HG03521 (cell line): ENCODE measurements around the gene C11orf16.
"Not testable (repeated sequence)": the region's sequence is repeated elsewhere in the genome, so short reads cannot be mapped to it uniquely, and the experiment has no call there.

Experiments used
- ATAC-seq: cut with Tn5 transposase; IDR thresholded peaks from one replicate; pipeline ENCODE4 v1.9.1; 2021; ENCODE audit warnings: mild to moderate bottlenecking, moderate library complexity; ENCODE audit not compliant: unreplicated experiment

C11orf16 gene

DNA sequence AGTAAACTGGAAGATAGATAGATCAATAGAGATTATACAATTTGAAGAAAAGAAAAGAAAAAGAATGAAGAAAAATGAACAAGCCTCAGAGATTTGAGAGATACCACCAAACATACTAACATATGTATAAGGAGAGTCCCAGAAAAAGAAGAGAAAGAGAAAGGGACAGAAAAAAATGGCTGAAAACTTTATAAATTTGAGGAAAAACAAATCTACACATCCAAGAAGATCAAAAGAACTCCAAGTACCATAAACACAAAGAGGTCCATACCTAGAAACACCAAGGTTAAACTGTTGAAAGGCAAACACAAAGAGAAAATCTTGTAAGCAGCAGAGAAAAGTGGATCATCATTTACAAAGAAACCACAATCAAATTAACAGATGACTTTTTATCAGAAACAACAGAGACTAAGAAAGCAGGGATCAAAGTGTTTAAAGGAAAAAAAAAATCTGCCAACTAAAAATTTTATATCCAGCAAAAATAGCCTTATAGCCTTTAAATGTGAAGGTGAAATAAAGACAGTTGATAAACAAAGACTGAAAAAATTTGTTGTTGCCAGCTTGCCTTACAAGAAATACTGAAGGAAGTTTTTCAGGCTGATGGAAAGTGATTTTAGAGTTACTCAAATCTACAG is 33.5 kb downstream of the C11orf16 start:
- no peak for ATAC-seq

DNA sequence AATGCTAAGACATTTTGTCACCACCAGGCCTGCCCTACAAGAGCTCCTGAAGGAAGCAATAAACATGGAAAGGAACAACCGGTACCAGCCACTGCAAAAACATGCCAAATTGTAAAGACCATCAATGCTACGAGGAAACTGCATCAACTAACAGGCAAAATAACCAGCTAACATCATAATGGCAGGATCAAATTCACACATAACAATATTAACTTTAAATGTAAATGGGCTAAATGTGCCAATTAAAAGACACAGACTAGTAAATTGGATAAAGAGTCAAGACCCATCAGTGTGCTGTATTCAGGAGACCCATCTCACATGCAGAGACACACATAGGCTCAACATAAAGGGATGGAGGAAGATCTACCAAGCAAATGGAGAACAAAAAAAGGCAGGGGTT is 41.6 kb downstream of the C11orf16 start:
- not testable (repeated sequence) for ATAC-seq

DNA sequence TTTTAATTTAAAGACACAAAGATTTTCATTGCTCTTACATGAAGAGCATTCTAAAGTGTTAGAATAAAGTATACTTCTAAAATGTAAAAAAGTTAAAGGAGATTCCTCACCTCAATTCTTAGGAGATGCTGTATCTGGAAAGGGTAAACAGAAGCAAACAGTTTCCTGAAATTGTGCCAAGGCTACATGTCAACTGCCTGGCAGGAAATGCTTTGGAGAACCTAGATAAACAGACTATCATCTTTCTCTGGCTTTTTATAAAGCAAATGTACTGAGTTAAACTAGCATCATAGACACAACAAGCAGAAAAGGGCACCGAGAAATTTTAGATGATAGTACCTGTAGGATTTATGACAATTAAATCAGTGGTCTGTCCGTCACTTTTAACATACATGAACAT is 46.4 kb downstream of the C11orf16 start:
- no peak for ATAC-seq

DNA sequence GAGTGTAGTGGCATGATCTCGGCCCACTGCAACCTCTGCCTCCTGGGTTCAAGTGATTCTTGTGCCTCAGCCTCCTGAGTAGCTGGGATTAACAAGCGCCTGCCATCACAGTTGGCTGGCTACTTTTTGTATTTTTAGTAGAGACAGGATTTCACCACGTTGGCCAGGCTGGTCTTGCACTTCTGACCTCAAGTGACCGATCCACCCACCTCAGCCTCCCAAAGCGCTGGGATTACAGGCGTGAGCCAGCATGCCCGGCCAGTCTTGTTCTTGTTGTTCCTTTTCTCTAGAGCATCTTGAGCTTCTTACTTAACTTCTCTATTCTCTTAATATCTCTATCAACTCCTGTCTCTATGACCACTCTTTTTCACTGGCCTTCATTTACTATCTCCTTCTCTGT is 51.2 kb downstream of the C11orf16 start:
- not testable (repeated sequence) for ATAC-seq

DNA sequence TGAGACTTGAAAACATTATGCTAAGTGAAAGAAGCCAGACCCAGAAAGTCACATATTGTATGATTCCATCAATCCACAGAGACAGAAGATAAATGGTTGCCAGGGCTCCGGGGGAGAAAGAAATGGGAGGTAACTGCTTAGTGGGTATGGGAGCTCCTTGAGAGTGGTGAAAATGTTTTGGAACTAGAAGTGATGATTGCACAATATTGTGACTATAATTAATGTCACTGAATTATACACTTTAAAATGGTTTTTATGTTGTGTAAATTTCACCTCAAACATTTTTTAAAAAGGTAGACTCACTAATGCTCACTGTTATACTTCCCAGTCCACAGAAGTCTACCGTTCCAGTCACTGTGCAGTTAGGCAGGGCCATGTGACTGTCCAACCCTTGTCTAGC is 54.0 kb downstream of the C11orf16 start:
- no peak for ATAC-seq

DNA sequence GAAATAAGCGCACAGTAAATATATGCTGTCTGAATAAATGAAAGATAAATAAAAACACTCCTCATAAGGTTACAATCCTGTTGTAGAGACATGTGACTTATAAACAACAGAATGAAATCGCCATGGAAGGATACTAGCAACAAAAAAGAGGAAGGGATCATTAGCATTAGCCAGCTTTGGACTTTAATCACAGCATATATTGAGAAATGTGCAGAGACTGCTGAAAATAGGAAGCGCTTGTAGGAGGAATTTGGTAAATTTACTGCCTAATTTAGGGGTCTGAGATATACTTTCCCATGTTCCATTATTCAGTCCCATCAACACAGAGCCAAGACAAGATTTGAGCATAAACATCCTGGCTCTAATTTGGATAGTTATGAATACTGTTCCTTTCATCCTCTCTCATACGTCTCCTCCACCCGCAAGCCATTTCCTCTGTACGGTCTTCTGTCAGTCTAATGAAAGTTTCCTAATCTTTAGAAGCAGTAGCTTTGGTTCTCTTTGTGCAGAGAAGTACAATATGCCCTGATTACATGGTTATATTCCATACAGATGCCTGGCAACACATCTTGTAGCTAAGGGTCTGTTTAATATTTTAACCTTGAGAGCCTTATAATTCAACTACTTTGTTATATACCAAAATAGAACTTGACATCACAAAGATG is 58.9 kb downstream of the C11orf16 start:
- ATAC-seq, result no peak

DNA sequence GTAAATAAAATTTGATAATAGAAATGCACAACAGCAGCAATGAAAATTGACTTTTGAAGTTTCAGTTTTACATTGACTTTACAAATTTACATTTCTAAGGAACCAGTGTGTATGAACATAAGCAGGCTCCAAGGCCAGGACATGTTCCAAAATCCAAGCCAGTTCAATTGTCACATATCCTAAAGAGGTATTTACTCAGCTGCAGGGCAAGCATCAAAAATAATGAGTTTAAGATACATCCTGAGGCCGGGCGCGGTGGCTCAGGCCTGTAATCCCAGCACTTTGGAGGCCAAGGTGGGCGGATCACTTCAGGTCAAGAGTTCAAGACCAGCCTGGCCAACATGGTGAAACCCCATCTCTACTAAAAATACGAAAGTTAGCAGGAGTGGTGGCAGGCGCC is 60.8 kb downstream of the C11orf16 start:
- no peak for ATAC-seq

DNA sequence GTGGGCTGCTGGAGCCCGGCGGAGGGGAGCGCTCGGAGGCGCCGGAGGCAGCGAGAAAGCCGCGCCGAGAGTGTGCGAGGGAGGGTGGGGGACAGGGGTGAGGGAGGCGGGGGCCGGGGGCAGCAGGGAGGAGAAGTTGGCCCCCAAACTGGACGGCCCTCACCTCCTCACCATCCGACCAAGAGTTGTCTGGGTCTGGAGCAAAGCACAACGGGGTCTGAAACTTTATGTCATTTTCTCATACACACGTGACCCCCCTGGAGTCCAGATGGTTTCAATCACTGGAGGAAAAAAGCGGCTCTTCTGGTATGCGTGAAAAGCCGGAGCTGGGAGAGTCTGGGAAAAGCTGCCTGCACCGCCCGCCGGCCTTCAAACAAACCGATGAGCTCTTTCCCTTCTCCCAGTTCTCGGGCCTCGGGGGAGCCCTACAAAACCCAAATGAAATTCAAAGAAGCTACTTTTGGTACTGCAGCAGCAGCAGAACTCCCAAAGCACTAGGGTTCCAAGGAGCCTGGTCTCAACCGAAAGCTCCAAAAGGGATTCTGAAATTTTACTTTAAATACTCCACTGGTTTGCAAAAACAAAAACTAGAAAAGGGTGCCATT is 61.5 kb downstream of the C11orf16 start:
- no peak for ATAC-seq

DNA sequence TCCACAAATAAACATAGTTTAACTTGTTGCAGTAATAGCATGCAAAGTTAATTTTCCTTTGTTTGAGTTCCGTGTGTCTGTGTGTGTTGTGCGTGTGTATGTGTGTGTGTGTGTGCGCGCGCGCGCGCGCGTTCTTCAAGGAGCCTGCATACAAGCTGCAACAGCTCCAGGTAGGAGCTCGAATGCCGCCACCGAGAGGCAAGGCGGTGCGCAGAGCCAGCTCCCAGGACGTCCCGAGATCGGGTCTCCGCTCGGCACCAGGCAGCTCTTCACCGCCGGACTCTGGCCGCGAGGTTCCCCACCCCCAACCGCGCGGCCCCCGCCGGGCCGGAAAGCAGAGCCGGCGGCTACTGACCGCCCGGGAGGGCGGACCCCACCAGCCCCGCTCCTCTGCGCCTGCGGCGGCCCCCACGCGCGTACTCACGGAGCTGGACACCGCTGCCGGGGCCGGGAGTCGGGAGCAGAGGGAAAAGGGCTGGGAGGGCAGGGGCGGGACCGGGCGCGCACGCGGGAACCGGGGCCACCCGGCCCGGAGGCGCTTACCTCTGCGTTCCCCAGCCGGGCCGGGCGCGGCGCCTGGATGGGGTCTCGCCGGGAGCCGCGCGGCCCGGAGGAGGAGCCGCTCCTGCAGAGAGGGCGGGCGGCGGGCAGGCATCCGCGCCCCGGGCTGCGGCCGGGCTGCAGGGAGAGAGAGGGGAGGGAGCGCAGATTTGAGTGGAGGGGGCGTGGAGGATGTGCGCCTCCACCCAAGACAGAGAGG is 62.2 kb downstream of the C11orf16 start:
- ATAC-seq, result no peak
